IMR-90 (cell line): Measurements from ENCODE around the gene PRODH. TPM values are rescaled to one million over a fixed set of nuclear protein-coding genes. Genes with fewer than 3 reads are reported as not detected.
A peak's percentile ranks its signal among the peaks of the same experiment; 100 is the strongest.

Experiments used
- ATAC-seq: fragments of 200-7000 bp; cut with Tn5 transposase; 2 replicates; pipeline ENCODE4 v1.9.1; 2020; ENCODE audit warnings: low read depth, mild to moderate bottlenecking, moderate library complexity
- BruUV-seq: library from RNA; stranded (reverse); fragments of 400-500 nt; replicated peaks from 2 replicates; lab custom pipeline; 2021; lab: Mats Ljungman, UMichigan
- CTCF ChIA-PET: fragments of 300-600 bp; formaldehyde crosslinking; extraction: SDS; loops from one replicate; lab custom pipeline; 2021; ENCODE audit warnings: antibody characterized with exemption; lab: Yijun Ruan, JAX
- POLR2A ChIA-PET: fragments of 300-600 bp; sonication (Branson Sonifier 250); formaldehyde crosslinking; loops from one replicate; lab custom pipeline; 2022; ENCODE audit warnings: antibody characterized with exemption; ENCODE audit not compliant: unreplicated experiment; lab: Charles Lee
- DNase-seq: peaks from one replicate; pipeline ENCODE4 v3.0.0; 2013
- H2AFZ ChIP-seq: replicated peaks from 2 replicates; pipeline ENCODE3; 2013; ENCODE audit warnings: low read length, mild to moderate bottlenecking; ENCODE audit not compliant: poor library complexity
- H2AK5ac ChIP-seq: 2 replicates; pipeline ENCODE4 v1.6.1; 2013; ENCODE audit warnings: low read depth, low read length, inconsistent platforms
- H2AK9ac ChIP-seq: replicated peaks from 2 replicates; pipeline ENCODE3; 2013; ENCODE audit warnings: mild to moderate bottlenecking, low read depth, low read length, moderate library complexity; ENCODE audit not compliant: poor library complexity
- H2BK120ac ChIP-seq: 2 replicates; pipeline ENCODE4 v1.6.1; 2013; ENCODE audit warnings: low read depth, low read length, inconsistent platforms
- H2BK15ac ChIP-seq: 3 replicates; pipeline ENCODE4 v1.6.1; 2013; ENCODE audit warnings: low read depth, low read length, inconsistent platforms
- H2BK20ac ChIP-seq: 2 replicates; pipeline ENCODE4 v1.6.1; 2013; ENCODE audit warnings: low read depth, mild to moderate bottlenecking, inconsistent platforms, low read length, moderate library complexity
- H2BK5ac ChIP-seq: 2 replicates; pipeline ENCODE4 v1.6.1; 2013; ENCODE audit warnings: mild to moderate bottlenecking, low read depth, low read length, inconsistent platforms; ENCODE audit not compliant: poor library complexity, severe bottlenecking
- H3K14ac ChIP-seq: replicated peaks from 2 replicates; pipeline ENCODE4 v1.6.1; 2013; ENCODE audit warnings: low read depth, low read length, inconsistent platforms
- H3K18ac ChIP-seq: 2 replicates; pipeline ENCODE4 v1.6.1; 2013; ENCODE audit warnings: low read depth, low read length, control low read depth
- H3K23ac ChIP-seq: 2 replicates; pipeline ENCODE4 v1.6.1; 2013; ENCODE audit warnings: low read depth, low read length, inconsistent platforms
- H3K27ac ChIP-seq: 2 replicates; pipeline ENCODE4 v1.5.1; 2013; ENCODE audit warnings: mild to moderate bottlenecking, control low read depth, low read length; ENCODE audit not compliant: insufficient read depth
- H3K27me3 ChIP-seq: 2 replicates; pipeline ENCODE4 v1.6.1; 2013; ENCODE audit warnings: low read length; ENCODE audit not compliant: control insufficient read depth, insufficient read depth
- H3K36me3 ChIP-seq: 2 replicates; pipeline ENCODE4 v1.6.1; 2013; ENCODE audit warnings: low read length, mixed read lengths; ENCODE audit not compliant: control insufficient read depth, insufficient read depth
- H3K4ac ChIP-seq: 2 replicates; pipeline ENCODE4 v1.6.1; 2013; ENCODE audit warnings: low read depth, low read length, inconsistent platforms
- H3K4me1 ChIP-seq: 2 replicates; pipeline ENCODE4 v1.6.1; 2013; ENCODE audit warnings: low read length, mixed read lengths; ENCODE audit not compliant: control insufficient read depth, insufficient read depth
- H3K4me2 ChIP-seq: 2 replicates; pipeline ENCODE4 v1.6.1; 2013; ENCODE audit warnings: low read depth, mild to moderate bottlenecking, control low read depth, low read length, moderate library complexity
- H3K4me3 ChIP-seq: 2 replicates; pipeline ENCODE4 v1.5.1; 2013; ENCODE audit warnings: low read depth, mild to moderate bottlenecking, control low read depth, low read length, moderate library complexity; ENCODE audit not compliant: insufficient read depth
- H3K56ac ChIP-seq: 2 replicates; pipeline ENCODE4 v1.6.1; 2013; ENCODE audit warnings: low read length, inconsistent platforms; ENCODE audit not compliant: insufficient read depth; ENCODE audit errors: extremely low read depth
- H3K79me1 ChIP-seq, 2 experiments: 2 replicates each; pipeline ENCODE4 v1.6.1; 2013; ENCODE audit warnings: low read length in 2 of 2, inconsistent platforms in 1 of 2, low read depth in 1 of 2
- H3K9ac ChIP-seq: 2 replicates; pipeline ENCODE4 v1.6.1; 2013; ENCODE audit warnings: low read depth, low read length, control low read depth
- H3K9me1 ChIP-seq: 2 replicates; pipeline ENCODE4 v1.6.1; 2013; ENCODE audit warnings: low read length, inconsistent platforms; ENCODE audit not compliant: insufficient read depth
- H3K9me3 ChIP-seq: 2 replicates; pipeline ENCODE4 v1.6.1; 2013; ENCODE audit warnings: low read length; ENCODE audit not compliant: control insufficient read depth, insufficient read depth
- H4K20me1 ChIP-seq: 2 replicates; pipeline ENCODE4 v1.6.1; 2013; ENCODE audit warnings: low read length, inconsistent platforms; ENCODE audit not compliant: insufficient read depth
- H4K5ac ChIP-seq: 2 replicates; pipeline ENCODE4 v1.6.1; 2013; ENCODE audit warnings: mild to moderate bottlenecking, low read depth, low read length, control low read depth
- H4K8ac ChIP-seq, 2 experiments: 2 replicates each; pipeline ENCODE4 v1.6.1; 2013; ENCODE audit warnings: low read depth in 2 of 2, low read length in 2 of 2, control low read depth in 1 of 2, inconsistent platforms in 1 of 2
- H4K91ac ChIP-seq: 2 replicates; pipeline ENCODE4 v1.6.1; 2013; ENCODE audit warnings: low read depth, low read length, inconsistent platforms; ENCODE audit not compliant: insufficient read depth
- RAD21 ChIP-seq: IDR thresholded peaks from 2 replicates; pipeline ENCODE4 v1.6.1; 2012; ENCODE audit warnings: low read length, improper control_type of control experiment
- WGBS, 2 experiments: methylation state at CpG; one replicate each; pipeline versions ENCODE4 v1.1.5 to v1.1.7; 2013; ENCODE audit warnings: missing lambda C conversion rate in 2 of 2; ENCODE audit not compliant: insufficient read length in 1 of 2; ENCODE audit errors: extremely low coverage in 2 of 2; 5-methylcytosine and 5-hydroxymethylcytosine counted together
- dilution Hi-C: fragments of 300-500 bp; cut with HindIII; formaldehyde crosslinking; loops from one replicate; pipeline ENCODE4 v1.14.3; 2018; ENCODE audit warnings: low sequenced_read_pairs; ENCODE audit not compliant: unreplicated experiment
- in situ Hi-C: fragments of 300-500 bp; cut with MboI; formaldehyde crosslinking; loops from 3 replicates; pipeline ENCODE4 v1.14.3; 2019; ENCODE audit warnings: low sequenced_read_pairs, inconsistent platforms, mixed read lengths
- intact Hi-C: fragments of 100-400 bp; cut with micrococcal nuclease; formaldehyde crosslinking; loops from 2 replicates; pipeline ENCODE4 v1.10.0; 2022
- polyA plus RNA-seq, 3 experiments: library from polyadenylated mRNA; depleted of rRNA; stranded (reverse); fragments of >200 nt; gene quantifications; 2 replicates each; pipeline ENCODE4 v1.2.3, GENCODE V29; 2012; ENCODE audit warnings: low replicate concordance in 1 of 3
- total RNA-seq: library from RNA; depleted of rRNA; stranded (reverse); fragments of >200 nt; gene quantifications from 2 replicates; pipeline ENCODE4 v1.2.3, GENCODE V29; 2012

Gene PRODH
- total and polyA plus RNA-seq, 2 of the 4 experiments (the other 2 are of a cell fraction): 0.02 TPM; not detected in 1

GRCh38 chr22:18929459-18929858 is 6.6 kb downstream of the PRODH start:
- ChIA-PET POLR2A (no interaction called here), CTCF (interaction anchor here (0.7 to 1.2 kb wide), 2 partner anchors 21 to 117 kb away, joined by 3 to 5 read pairs; no protein-coding TSS in a partner anchor)
- Histone ChIP-seq H4K91ac (no peak overlapping the region), H3K36me3 (no peaks in the 10 kb centered on the region), H3K4me2 (no peak overlapping the region), H3K9ac (no peak overlapping the region), H2BK20ac (no peak overlapping the region), H3K23ac (no peak overlapping the region), H3K27me3 (no peaks in the 10 kb centered on the region), H3K4me3 (no peak overlapping the region), H4K20me1 (no peaks in the 10 kb centered on the region), H4K5ac (no peak overlapping the region), H2AK9ac (no peak overlapping the region), H2BK120ac (no peak overlapping the region), H4K8ac (no peak overlapping the region), H3K9me3 (no peaks in the 10 kb centered on the region), H3K18ac (no peak overlapping the region), H3K56ac (no peak overlapping the region), H3K4ac (no peak overlapping the region), H3K4me1 (no peaks in the 10 kb centered on the region), H3K79me1 (no peaks in the 10 kb centered on the region), H2BK5ac (no peak overlapping the region), H3K27ac (no peak overlapping the region), H2BK15ac (no peak overlapping the region), H2AFZ (no peak overlapping the region), H3K9me1 (no peaks in the 10 kb centered on the region), H2AK5ac (no peak overlapping the region), H3K14ac (no peak overlapping the region)
- TF ChIP-seq RAD21: no peak
- intact Hi-C loops (no loop called here), dilution Hi-C loops (no loop called here), in situ Hi-C loops (no loop called here)
- no TSS peak for BruUV-seq
- ATAC-seq: peak; percentile 94
- WGBS, 2 experiments: no CpG with 5 or more reads among the region's 5 CpGs
- DNase-seq: no peak
